MM.1S (cell line): ENCODE measurements around the gene CD40.
"Not testable (repeated sequence)": the region's sequence is repeated elsewhere in the genome, so short reads cannot be mapped to it uniquely, and the experiment has no call there.

ENCODE experiments used
- DNase-seq: peaks from one replicate; pipeline ENCODE4 v3.0.0-alpha.2; 2015
- H2AFZ ChIP-seq: fragments of 300-600 bp; sonication (generic); 2 replicates; pipeline ENCODE4 v1.6.0; 2016; ENCODE audit warnings: antibody characterized with exemption, low read length
- H3F3A ChIP-seq: fragments of 300-600 bp; sonication (generic); 2 replicates; pipeline ENCODE4 v1.6.1; 2016; ENCODE audit warnings: mild to moderate bottlenecking, antibody characterized with exemption, low read length, moderate library complexity, mixed read lengths; ENCODE audit not compliant: insufficient read depth
- H3K27ac ChIP-seq: fragments of 300-600 bp; sonication (generic); 2 replicates; pipeline ENCODE4 v1.5.1; 2016; ENCODE audit warnings: mild to moderate bottlenecking, low read length
- H3K27me3 ChIP-seq: fragments of 300-600 bp; sonication (generic); replicated peaks from 2 replicates; pipeline ENCODE4 v1.6.0; 2016; ENCODE audit warnings: low read length; ENCODE audit not compliant: insufficient read depth
- H3K36me3 ChIP-seq: fragments of 300-600 bp; sonication (generic); replicated peaks from 2 replicates; pipeline ENCODE4 v1.6.1; 2016; ENCODE audit warnings: mild to moderate bottlenecking, low read length, mixed read lengths; ENCODE audit not compliant: insufficient read depth
- H3K4me1 ChIP-seq: fragments of 300-600 bp; sonication (generic); 2 replicates; pipeline ENCODE4 v1.6.1; 2016; ENCODE audit warnings: low read length, mixed read lengths
- H3K4me2 ChIP-seq: fragments of 300-600 bp; sonication (generic); 2 replicates; pipeline ENCODE4 v1.6.0; 2016; ENCODE audit warnings: low read depth, low read length
- H3K4me3 ChIP-seq: fragments of 300-600 bp; sonication (generic); 2 replicates; pipeline ENCODE4 v1.5.1; 2016; ENCODE audit warnings: low read length, mixed read lengths
- H3K79me2 ChIP-seq: fragments of 300-600 bp; sonication (generic); 2 replicates; pipeline ENCODE4 v1.6.1; 2016; ENCODE audit warnings: mixed run types, low read length, mixed read lengths
- H3K9ac ChIP-seq: fragments of 300-600 bp; sonication (generic); 2 replicates; pipeline ENCODE4 v1.6.1; 2016; ENCODE audit warnings: low read length, mixed read lengths
- H3K9me2 ChIP-seq: fragments of 300-600 bp; sonication (generic); replicated peaks from 2 replicates; pipeline ENCODE4 v1.6.1; 2016; ENCODE audit warnings: mild to moderate bottlenecking, low read length, mixed read lengths; ENCODE audit not compliant: insufficient read depth
- H3K9me3 ChIP-seq: fragments of 300-600 bp; sonication (generic); replicated peaks from 2 replicates; pipeline ENCODE4 v1.6.1; 2016; ENCODE audit warnings: mild to moderate bottlenecking, low read length, mixed read lengths; ENCODE audit not compliant: insufficient read depth
- H4K20me1 ChIP-seq: fragments of 300-600 bp; sonication (generic); 2 replicates; pipeline ENCODE4 v1.6.1; 2016; ENCODE audit warnings: mild to moderate bottlenecking, low read length, moderate library complexity, mixed read lengths; ENCODE audit not compliant: insufficient read depth
- CTCF ChIP-seq: fragments of 300-600 bp; sonication (generic); IDR thresholded peaks from 2 replicates; pipeline ENCODE4 v1.5.1; 2016; ENCODE audit warnings: antibody characterized with exemption, low read length, mixed read lengths
- EZH2 ChIP-seq: fragments of 300-600 bp; sonication (generic); optimal IDR thresholded peaks from 2 replicates; pipeline ENCODE3; 2017; ENCODE audit warnings: low read depth, mild to moderate bottlenecking, antibody characterized with exemption, low read length, mixed read lengths
- EZH2phosphoT487 ChIP-seq: fragments of 300-600 bp; sonication (generic); IDR thresholded peaks from 2 replicates; pipeline ENCODE4 v1.6.1; 2018; ENCODE audit warnings: antibody characterized with exemption, low read length

The CD40 gene

GRCh38 chr20:46093531-46093930 is 24.6 kb upstream of the CD40 start:
- peaks cover 5% of the 10 kb centered on the region for H4K20me1 ChIP-seq
- H3K4me2 ChIP-seq = no peak overlapping the region
- H3K27me3 ChIP-seq = 0 out of 2 replicates have a peak, but pooled peaks cover 10% of the 10 kb centered on the region
- no peak overlapping the region for H3K9ac ChIP-seq
- H3K9me3 ChIP-seq = no peaks in the 10 kb centered on the region
- H2AFZ ChIP-seq = no peak overlapping the region
- H3K36me3 ChIP-seq = no peaks in the 10 kb centered on the region
- H3K27ac ChIP-seq = no peak overlapping the region
- no peaks in the 10 kb centered on the region for H3K9me2 ChIP-seq
- H3F3A ChIP-seq = no peaks in the 10 kb centered on the region
- no peak for DNase-seq
- H3K4me3 ChIP-seq = no peak overlapping the region
- peaks cover 9% of the 10 kb centered on the region for H3K79me2 ChIP-seq
- peaks cover 2% of the 10 kb centered on the region; the same call in 1 of the 2 replicates for H3K4me1 ChIP-seq
- TF ChIP-seq EZH2phosphoT487 = no peak
- no peak for TF ChIP-seq EZH2
- TF ChIP-seq CTCF = no peak

GRCh38 chr20:46099491-46100287 is 18.4 kb upstream of the CD40 start:
- H3K4me3 ChIP-seq = peak overlapping the region; percentile 21; the same call in 1 of the 2 replicates
- H3K4me2 ChIP-seq = peak overlapping the region; percentile 5; the same call in 1 of the 2 replicates

GRCh38 chr20:46100444-46100843 is 17.7 kb upstream of the CD40 start:
- H3K4me3 ChIP-seq, H3K4me2 ChIP-seq, H3F3A ChIP-seq, H3K9ac ChIP-seq, H4K20me1 ChIP-seq, H3K9me3 ChIP-seq, DNase-seq, H3K36me3 ChIP-seq, H3K79me2 ChIP-seq, H3K9me2 ChIP-seq, H3K27ac ChIP-seq, H3K4me1 ChIP-seq, H2AFZ ChIP-seq: not testable (repeated sequence)
- peaks cover 21% of the 10 kb centered on the region for H3K27me3 ChIP-seq

More at GRCh38 chr20:46099491-46100287, 18.4 kb upstream of the CD40 start:
- H4K20me1 ChIP-seq = no peaks in the 10 kb centered on the region
- peaks cover 21% of the 10 kb centered on the region for H3K27me3 ChIP-seq
- TF ChIP-seq CTCF (peak; percentile 24), EZH2phosphoT487 (no peak), EZH2 (no peak)
- no peaks in the 10 kb centered on the region for H3K36me3 ChIP-seq
- no peaks in the 10 kb centered on the region for H3K9me2 ChIP-seq
- H3F3A ChIP-seq = no peaks in the 10 kb centered on the region
- DNase-seq = peak; percentile 12
- H3K4me1 ChIP-seq = no peaks in the 10 kb centered on the region
- H3K79me2 ChIP-seq = no peaks in the 10 kb centered on the region
- H3K9me3 ChIP-seq = no peaks in the 10 kb centered on the region
- H3K9ac ChIP-seq = no peak overlapping the region
- H3K27ac ChIP-seq = no peak overlapping the region
- H2AFZ ChIP-seq = no peak overlapping the region

- H3K27ac ChIP-seq = no peak overlapping the region
- no peak overlapping the region for H3K9ac ChIP-seq
- no peaks in the 10 kb centered on the region for H3K79me2 ChIP-seq
- no peaks in the 10 kb centered on the region for H3K9me2 ChIP-seq
- no peak overlapping the region for H3K4me3 ChIP-seq
- DNase-seq = no peak
- no peaks in the 10 kb centered on the region for H3K36me3 ChIP-seq
- H3K4me2 ChIP-seq = no peak overlapping the region
- no peaks in the 10 kb centered on the region for H3F3A ChIP-seq
- TF ChIP-seq EZH2 (no peak), CTCF (no peak), EZH2phosphoT487 (no peak)
- no peaks in the 10 kb centered on the region for H4K20me1 ChIP-seq
- no peaks in the 10 kb centered on the region for H3K4me1 ChIP-seq
- H2AFZ ChIP-seq = no peak overlapping the region
- no peaks in the 10 kb centered on the region for H3K9me3 ChIP-seq
- peaks cover 21% of the 10 kb centered on the region for H3K27me3 ChIP-seq
Measured at GRCh38 chr20:46100988-46101387, 17.1 kb upstream of the CD40 start.
